CD4-positive, alpha-beta T cell treated with Interferon alpha-2 for 1 hour (primary cell): ENCODE data around the gene CMPK2.
"Not testable (repeated sequence)": the region's sequence is repeated elsewhere in the genome, so short reads cannot be mapped to it uniquely, and the experiment has no call there.

Experiments
- DNase-seq, 2 donors: peaks; one replicate each; pipeline ENCODE4 v3.0.0-alpha.2; 2020 to 2022

The CMPK2 gene

GRCh38 chr2:6865346-6866274, at the start of gene CMPK2:
CMPK2 (minus strand) TSS chr2:6865907; CDS start chr2:6865696, 211 bp downstream.
- peak; percentile 93 to 96 for DNase-seq

- no peak for DNase-seq
These were observed 49.7 kb upstream of the CMPK2 start for GRCh38 chr2:6915399-6915798.

- no peak for DNase-seq
These were observed 49.1 kb upstream of the CMPK2 start for GRCh38 chr2:6914828-6915227.

GRCh38 chr2:6913415-6914157, 47.9 kb upstream of the CMPK2 start:
- peak; percentile 40 to 61 for DNase-seq

GRCh38 chr2:6911721-6912120, 46.0 kb upstream of the CMPK2 start:
- no peak for DNase-seq

GRCh38 chr2:6909431-6910385, 44.0 kb upstream of the CMPK2 start:
- peak; percentile 50 to 82 for DNase-seq

- DNase-seq: no peak
These were observed 42.6 kb upstream of the CMPK2 start for GRCh38 chr2:6908291-6908690.

- no peak for DNase-seq
These were observed 40.5 kb upstream of the CMPK2 start for GRCh38 chr2:6906165-6906741.

GRCh38 chr2:6905668-6906067, 40.0 kb upstream of the CMPK2 start:
- DNase-seq: no peak

- DNase-seq: not testable (repeated sequence)
These were observed 36.9 kb upstream of the CMPK2 start for GRCh38 chr2:6902581-6902980.

GRCh38 chr2:6896930-6897759, 31.4 kb upstream of the CMPK2 start:
- DNase-seq: peak in 1 of 2 donors; percentile 66

GRCh38 chr2:6893876-6894482, 28.3 kb upstream of the CMPK2 start:
- no peak for DNase-seq

- DNase-seq: no peak
These were observed 23.0 kb upstream of the CMPK2 start for GRCh38 chr2:6888724-6889123.

- DNase-seq: no peak
These were observed 22.1 kb upstream of the CMPK2 start for GRCh38 chr2:6887751-6888192.

- DNase-seq: no peak
These were observed 20.3 kb upstream of the CMPK2 start for GRCh38 chr2:6885968-6886367.

GRCh38 chr2:6885551-6885950, 19.8 kb upstream of the CMPK2 start:
- DNase-seq: no peak

- no peak for DNase-seq
These were observed 17.9 kb upstream of the CMPK2 start for GRCh38 chr2:6883448-6884122.

GRCh38 chr2:6881516-6881915, 15.8 kb upstream of the CMPK2 start:
- DNase-seq: no peak

- DNase-seq: no peak
These were observed 15.3 kb upstream of the CMPK2 start for GRCh38 chr2:6881046-6881445.

- DNase-seq: peak; percentile 68 to 86
These were observed 14.6 kb upstream of the CMPK2 start for GRCh38 chr2:6880200-6880733.
